Mesendoderm (in vitro differentiated cells): Measurements from ENCODE around the gene CELSR2.

ENCODE experiments used
- DNase-seq: peaks from one replicate; pipeline ENCODE4 v3.0.0; 2013
- H2AK5ac ChIP-seq: 2 replicates; pipeline ENCODE4 v1.6.1; 2013; ENCODE audit warnings: low read length, inconsistent platforms
- H2BK120ac ChIP-seq: 2 replicates; pipeline ENCODE4 v1.6.1; 2013; ENCODE audit warnings: low read depth, mild to moderate bottlenecking, low read length, moderate library complexity, mixed read lengths
- H2BK15ac ChIP-seq: replicated peaks from 2 replicates; pipeline ENCODE4 v1.6.1; 2013; ENCODE audit warnings: low read depth, mild to moderate bottlenecking, moderate library complexity
- H2BK5ac ChIP-seq: 2 replicates; pipeline ENCODE4 v1.6.1; 2013; ENCODE audit warnings: low read length, inconsistent platforms
- H3K18ac ChIP-seq: 2 replicates; pipeline ENCODE4 v1.6.1; 2013; ENCODE audit warnings: mild to moderate bottlenecking, low read length, mixed read lengths
- H3K23ac ChIP-seq: one replicate; pipeline ENCODE4 v1.6.1; 2013; ENCODE audit warnings: low read length
- H3K27ac ChIP-seq: 2 replicates; pipeline ENCODE4 v1.5.1; 2013; ENCODE audit warnings: low read depth, mild to moderate bottlenecking, inconsistent platforms, low read length, moderate library complexity
- H3K27me3 ChIP-seq: 2 replicates; pipeline ENCODE4 v1.6.1; 2013; ENCODE audit warnings: low read length, control low read depth, mild to moderate bottlenecking, inconsistent platforms; ENCODE audit not compliant: insufficient read depth, poor library complexity
- H3K36me3 ChIP-seq: 2 replicates; pipeline ENCODE4 v1.6.1; 2013; ENCODE audit warnings: low read length, inconsistent platforms; ENCODE audit not compliant: control insufficient read depth, insufficient read depth
- H3K4ac ChIP-seq: one replicate; pipeline ENCODE4 v1.6.1; 2013; ENCODE audit warnings: low read depth, mild to moderate bottlenecking, low read length, moderate library complexity
- H3K4me1 ChIP-seq: 2 replicates; pipeline ENCODE4 v1.6.1; 2013; ENCODE audit warnings: low read depth, low read length, inconsistent platforms; ENCODE audit not compliant: control insufficient read depth
- H3K4me2 ChIP-seq: 2 replicates; pipeline ENCODE4 v1.6.1; 2013; ENCODE audit warnings: low read length
- H3K4me3 ChIP-seq: 2 replicates; pipeline ENCODE4 v1.5.1; 2013; ENCODE audit warnings: mild to moderate bottlenecking, low read length
- H3K56ac ChIP-seq: one replicate; pipeline ENCODE4 v1.6.1; 2013; ENCODE audit warnings: low read length
- H3K79me1 ChIP-seq: 2 replicates; pipeline ENCODE4 v1.6.1; 2013; ENCODE audit warnings: low read length, inconsistent platforms
- H3K79me2 ChIP-seq: 2 replicates; pipeline ENCODE4 v1.6.1; 2013; ENCODE audit warnings: mild to moderate bottlenecking, low read length; ENCODE audit not compliant: control insufficient read depth, insufficient read depth
- H3K9ac ChIP-seq: 2 replicates; pipeline ENCODE4 v1.6.1; 2013; ENCODE audit warnings: low read length, inconsistent platforms
- H4K5ac ChIP-seq: one replicate; pipeline ENCODE4 v1.6.1; 2013; ENCODE audit warnings: low read length
- H4K8ac ChIP-seq: one replicate; pipeline ENCODE4 v1.6.1; 2013; ENCODE audit warnings: low read depth, mild to moderate bottlenecking, control low read depth, low read length, moderate library complexity
- WGBS: extraction: QIAGEN DNeasy Blood & Tissue Kit; methylation state at CpG from one replicate; pipeline ENCODE4 v1.1.7; 2013; ENCODE audit warnings: low lambda C conversion rate, missing lambda C conversion rate; ENCODE audit not compliant: insufficient coverage; ENCODE audit errors: extremely low coverage; 5-methylcytosine and 5-hydroxymethylcytosine counted together

Gene CELSR2

GRCh38 chr1:109225308-109225707 lies 24.0 kb upstream of the CELSR2 start:
- H3K4ac ChIP-seq, result no peak overlapping the region
- H2AK5ac ChIP-seq, result no peak overlapping the region
- no peak overlapping the region for H3K9ac ChIP-seq
- H3K79me1 ChIP-seq, result peaks cover 5% of the 10 kb centered on the region
- H3K4me1 ChIP-seq, result peaks cover 6% of the 10 kb centered on the region
- H3K56ac ChIP-seq, result no peak overlapping the region
- H2BK15ac ChIP-seq, result no peak overlapping the region
- peaks cover 5% of the 10 kb centered on the region for H3K79me2 ChIP-seq
- no peak overlapping the region for H3K4me2 ChIP-seq
- no CpG with 5 or more reads among the region's 3 CpGs for WGBS
- peaks cover 2% of the 10 kb centered on the region for H3K36me3 ChIP-seq
- no peak overlapping the region for H4K5ac ChIP-seq
- H4K8ac ChIP-seq, result no peak overlapping the region
- H2BK5ac ChIP-seq, result no peak overlapping the region
- H2BK120ac ChIP-seq, result no peak overlapping the region
- no peak for DNase-seq
- H3K23ac ChIP-seq, result no peak overlapping the region
- H3K18ac ChIP-seq, result no peak overlapping the region
- H3K4me3 ChIP-seq, result no peak overlapping the region
- H3K27ac ChIP-seq, result no peak overlapping the region
- no peaks in the 10 kb centered on the region for H3K27me3 ChIP-seq

- Histone ChIP-seq H3K27me3 (no peaks in the 10 kb centered on the region), H4K8ac (no peak overlapping the region), H3K36me3 (peaks cover 2% of the 10 kb centered on the region), H3K56ac (no peak overlapping the region), H3K27ac (no peak overlapping the region), H2BK15ac (no peak overlapping the region), H3K79me1 (peaks cover 5% of the 10 kb centered on the region), H3K23ac (no peak overlapping the region), H2BK120ac (no peak overlapping the region), H4K5ac (no peak overlapping the region), H3K4ac (no peak overlapping the region), H3K4me2 (no peak overlapping the region), H3K79me2 (peaks cover 3% of the 10 kb centered on the region), H2AK5ac (no peak overlapping the region), H3K4me1 (peaks cover 6% of the 10 kb centered on the region), H3K18ac (no peak overlapping the region), H3K4me3 (no peak overlapping the region), H2BK5ac (no peak overlapping the region), H3K9ac (no peak overlapping the region)
- WGBS, result no CpG with 5 or more reads among the region's 5 CpGs
- DNase-seq, result no peak
Observed at GRCh38 chr1:109225711-109226445, 23.5 kb upstream of the CELSR2 start.

GRCh38 chr1:109228167-109228566 lies 21.2 kb upstream of the CELSR2 start:
- H3K18ac ChIP-seq, result no peak overlapping the region

GRCh38 chr1:109229531-109230127 lies 19.7 kb upstream of the CELSR2 start:
- peak; percentile 88 for DNase-seq

More at GRCh38 chr1:109228167-109228566, 21.2 kb upstream of the CELSR2 start:
- Histone ChIP-seq H2BK120ac (no peak overlapping the region), H4K8ac (no peak overlapping the region), H4K5ac (no peak overlapping the region), H3K4me3 (no peak overlapping the region), H3K4ac (no peak overlapping the region), H2AK5ac (no peak overlapping the region), H3K79me2 (no peaks in the 10 kb centered on the region), H3K4me1 (peaks cover 6% of the 10 kb centered on the region), H3K27me3 (no peaks in the 10 kb centered on the region), H3K36me3 (peaks cover 7% of the 10 kb centered on the region), H3K23ac (no peak overlapping the region), H3K9ac (no peak overlapping the region), H3K4me2 (no peak overlapping the region), H3K56ac (no peak overlapping the region), H3K27ac (no peak overlapping the region), H2BK15ac (no peak overlapping the region), H3K79me1 (peaks cover 3% of the 10 kb centered on the region), H2BK5ac (no peak overlapping the region)
- DNase-seq, result no peak
- WGBS, result no CpG with 5 or more reads among the region's 3 CpGs

GRCh38 chr1:109231066-109231465 lies 18.3 kb upstream of the CELSR2 start:
- Histone ChIP-seq H2BK15ac (no peak overlapping the region), H3K27ac (no peak overlapping the region), H3K27me3 (no peaks in the 10 kb centered on the region), H4K8ac (no peak overlapping the region), H3K9ac (no peak overlapping the region), H3K4me1 (peaks cover 6% of the 10 kb centered on the region), H2AK5ac (no peak overlapping the region), H3K18ac (no peak overlapping the region), H3K23ac (no peak overlapping the region), H3K4ac (no peak overlapping the region), H3K79me1 (peaks cover 2% of the 10 kb centered on the region), H3K56ac (no peak overlapping the region), H3K4me2 (no peak overlapping the region), H2BK5ac (no peak overlapping the region), H3K4me3 (no peak overlapping the region), H2BK120ac (no peak overlapping the region), H3K79me2 (no peaks in the 10 kb centered on the region), H3K36me3 (peaks cover 14% of the 10 kb centered on the region), H4K5ac (no peak overlapping the region)
- no CpG with 5 or more reads among the region's 3 CpGs for WGBS
- DNase-seq, result no peak

More at GRCh38 chr1:109229531-109230127, 19.7 kb upstream of the CELSR2 start:
- peaks cover 3% of the 10 kb centered on the region for H3K79me1 ChIP-seq
- H3K18ac ChIP-seq, result no peak overlapping the region
- H2BK15ac ChIP-seq, result no peak overlapping the region
- WGBS, result no CpG with 5 or more reads among the region's 13 CpGs
- no peak overlapping the region for H3K4me2 ChIP-seq
- peaks cover 7% of the 10 kb centered on the region for H3K36me3 ChIP-seq
- H2BK5ac ChIP-seq, result no peak overlapping the region
- no peak overlapping the region for H3K4me3 ChIP-seq
- H3K27me3 ChIP-seq, result no peaks in the 10 kb centered on the region
- no peaks in the 10 kb centered on the region for H3K79me2 ChIP-seq
- H3K23ac ChIP-seq, result no peak overlapping the region
- H4K5ac ChIP-seq, result no peak overlapping the region
- no peak overlapping the region for H3K4ac ChIP-seq
- peak overlapping the region; percentile 69 for H3K27ac ChIP-seq
- no peak overlapping the region for H3K9ac ChIP-seq
- H3K4me1 ChIP-seq, result peaks cover 6% of the 10 kb centered on the region
- peak overlapping the region; percentile 27 for H3K56ac ChIP-seq
- H4K8ac ChIP-seq, result no peak overlapping the region
- no peak overlapping the region for H2BK120ac ChIP-seq
- H2AK5ac ChIP-seq, result no peak overlapping the region
